GM21367 (cell line): Measurements from ENCODE around the gene PPARA.

Source experiments
- ATAC-seq: cut with Tn5 transposase; IDR thresholded peaks from one replicate; pipeline ENCODE4 v1.9.1; 2021; ENCODE audit not compliant: unreplicated experiment

The PPARA gene

GRCh38 chr22:46113910-46114517 is 36.3 kb upstream of the PPARA start:
- ATAC-seq, result no peak

- ATAC-seq, result no peak
These were observed 35.6 kb upstream of the PPARA start for GRCh38 chr22:46114518-46115387.

- no peak for ATAC-seq
These were observed 35.0 kb upstream of the PPARA start for GRCh38 chr22:46115388-46115678.

- ATAC-seq, result no peak
These were observed 34.4 kb upstream of the PPARA start for GRCh38 chr22:46115755-46116490.

GRCh38 chr22:46116491-46116958 is 33.8 kb upstream of the PPARA start:
- ATAC-seq, result no peak

- ATAC-seq, result no peak
These were observed 32.8 kb upstream of the PPARA start for GRCh38 chr22:46117206-46118199.

GRCh38 chr22:46119093-46119728 is 31.1 kb upstream of the PPARA start:
- ATAC-seq, result no peak

- ATAC-seq, result no peak
These were observed 30.5 kb upstream of the PPARA start for GRCh38 chr22:46119729-46120419.

GRCh38 chr22:46120420-46120737 is 29.9 kb upstream of the PPARA start:
- ATAC-seq, result no peak

- no peak for ATAC-seq
These were observed 29.2 kb upstream of the PPARA start for GRCh38 chr22:46121079-46121478.

- ATAC-seq, result no peak
These were observed 28.6 kb upstream of the PPARA start for GRCh38 chr22:46121523-46122287.

- ATAC-seq, result no peak
These were observed 27.8 kb upstream of the PPARA start for GRCh38 chr22:46122511-46122971.

- ATAC-seq, result no peak
These were observed 27.2 kb upstream of the PPARA start for GRCh38 chr22:46122980-46123693.

GRCh38 chr22:46123694-46124382 is 26.5 kb upstream of the PPARA start:
- ATAC-seq, result no peak

GRCh38 chr22:46124383-46125144 is 25.8 kb upstream of the PPARA start:
- ATAC-seq, result no peak

- no peak for ATAC-seq
These were observed 25.0 kb upstream of the PPARA start for GRCh38 chr22:46125311-46125710.
